Upper lobe of left lung (tissue), 6 donors: Measurements from ENCODE around the gene NPC1. TPM values are rescaled to one million over a fixed set of nuclear protein-coding genes. Genes with fewer than 3 reads are reported as not detected.
"Not testable (repeated sequence)": the region's sequence is repeated elsewhere in the genome, so short reads cannot be mapped to it uniquely, and the experiment has no call there.

Experiments
- ATAC-seq, 2 donors: fragments of 200-7000 bp; cut with Tn5 transposase; one replicate each; pipeline ENCODE4 v1.9.1; 2022; ENCODE audit warnings: mild to moderate bottlenecking in 2 of 2, moderate library complexity in 2 of 2; ENCODE audit not compliant: low FRiP score in 2 of 2
- DNase-seq, 2 donors: peaks; one replicate each; pipeline ENCODE4 v3.0.0-alpha.2; 2019 to 2020
- H3K27ac ChIP-seq, 4 donors: fragments of 200-600 bp; sonication (generic); one replicate each; pipeline ENCODE4 v1.5.1; 2016 to 2019
- H3K27me3 ChIP-seq, 4 donors: fragments of 200-600 bp; sonication (generic); one replicate each; pipeline ENCODE4 v1.5.1; 2017 to 2019
- H3K36me3 ChIP-seq, 4 donors: fragments of 200-600 bp; sonication (generic); one replicate each; pipeline ENCODE4 v1.5.1; 2016 to 2019
- H3K4me1 ChIP-seq, 4 donors: fragments of 200-600 bp; sonication (generic); one replicate each; pipeline ENCODE4 v1.5.1; 2018 to 2019
- H3K4me3 ChIP-seq, 4 donors: fragments of 200-600 bp; sonication (generic); one replicate each; pipeline ENCODE4 v1.5.1; 2017 to 2019; ENCODE audit warnings: mild to moderate bottlenecking in 2 of 4, moderate library complexity in 1 of 4
- H3K9me3 ChIP-seq, 4 donors: fragments of 200-600 bp; sonication (generic); one replicate each; pipeline ENCODE4 v1.5.1; 2018 to 2019
- CTCF ChIP-seq, 6 experiments: fragments of 450-650 bp in 4 of 6; fragments of 200-600 bp in 2 of 6; sonication (generic) in 2 of 6; IDR thresholded peaks; one replicate each; pipeline ENCODE4 v1.5.1; 2016 to 2019; ENCODE audit warnings: antibody characterized with exemption in 6 of 6
- EP300 ChIP-seq, 4 donors: sonication (generic); formaldehyde crosslinking; IDR thresholded peaks; one replicate each; pipeline ENCODE4 v1.5.1; 2017; ENCODE audit warnings: antibody characterized with exemption in 4 of 4, control low read depth in 2 of 4
- POLR2A ChIP-seq, 4 donors: fragments of 450-650 bp; IDR thresholded peaks; one replicate each; pipeline ENCODE4 v1.5.1; 2016 to 2017; ENCODE audit warnings: antibody characterized with exemption in 4 of 4, mild to moderate bottlenecking in 2 of 4
- POLR2AphosphoS5 ChIP-seq, 2 donors: sonication (generic); formaldehyde crosslinking; IDR thresholded peaks; one replicate each; pipeline ENCODE4 v1.5.1; 2017; ENCODE audit warnings: antibody characterized with exemption in 2 of 2
- WGBS, 2 donors: methylation state at CpG; one replicate each; pipeline ENCODE4 v1.1.5; 2017 to 2018; 5-methylcytosine and 5-hydroxymethylcytosine counted together
- total RNA-seq, 6 donors: library from RNA; depleted of rRNA in 4 of 6; stranded (reverse); fragments of >200 nt in 4 of 6; gene quantifications; one replicate each; pipeline versions ENCODE4 v1.1.0 to v1.2.1, GENCODE V29; 2016 to 2021
- donor health status: DM: no; HTN: no; CAD: no; lungs with moderate emphysema.
- donor health status: DM: no; HTN: yes; CAD: no; lungs with severe emphysema.

Gene NPC1
- total RNA-seq, 6 donors from 2014 or later = 117 to 437 (median 167) TPM

- 65 to 74% methylated on average over 2 of the region's 2 CpGs for WGBS, 2 donors
- no peak overlapping the region for H3K4me3 ChIP-seq
- no peak overlapping the region for H3K27ac ChIP-seq
- TF ChIP-seq POLR2AphosphoS5 (IDR thresholded peaks at IDR 0.05) (no peak), POLR2A (IDR thresholded peaks at IDR 0.05) (no peak), EP300 (IDR thresholded peaks at IDR 0.05) (no peak), CTCF (IDR thresholded peaks at IDR 0.05) (no peak)
- H3K9me3 ChIP-seq = no peaks in the 10 kb centered on the region
- ATAC-seq (no peak), DNase-seq (no peak)
- peaks cover 7 to 21% (median 14%) of the 10 kb centered on the region in 4 donors for H3K4me1 ChIP-seq
- H3K36me3 ChIP-seq = no peaks in the 10 kb centered on the region
- peaks cover 0 to 8% (median 0%) of the 10 kb centered on the region in 4 donors for H3K27me3 ChIP-seq
Measured at GRCh38 chr18:23616258-23616657, 30.0 kb upstream of the NPC1 start.

- H3K4me3 ChIP-seq = no peak overlapping the region
- peaks cover 7 to 21% (median 14%) of the 10 kb centered on the region in 4 donors for H3K4me1 ChIP-seq
- no peaks in the 10 kb centered on the region for H3K9me3 ChIP-seq
- TF ChIP-seq CTCF (IDR thresholded peaks at IDR 0.05) (no peak), EP300 (IDR thresholded peaks at IDR 0.05) (no peak), POLR2A (IDR thresholded peaks at IDR 0.05) (no peak), POLR2AphosphoS5 (IDR thresholded peaks at IDR 0.05) (no peak)
- ATAC-seq (no peak), DNase-seq (no peak)
- no peaks in the 10 kb centered on the region for H3K36me3 ChIP-seq
- no peak overlapping the region for H3K27ac ChIP-seq
- peaks cover 0 to 6% (median 0%) of the 10 kb centered on the region in 4 donors for H3K27me3 ChIP-seq
- 87 to 100% methylated on average over 3 of the region's 3 CpGs for WGBS, 2 donors
Measured at GRCh38 chr18:23614891-23615290, 28.6 kb upstream of the NPC1 start.

DNA sequence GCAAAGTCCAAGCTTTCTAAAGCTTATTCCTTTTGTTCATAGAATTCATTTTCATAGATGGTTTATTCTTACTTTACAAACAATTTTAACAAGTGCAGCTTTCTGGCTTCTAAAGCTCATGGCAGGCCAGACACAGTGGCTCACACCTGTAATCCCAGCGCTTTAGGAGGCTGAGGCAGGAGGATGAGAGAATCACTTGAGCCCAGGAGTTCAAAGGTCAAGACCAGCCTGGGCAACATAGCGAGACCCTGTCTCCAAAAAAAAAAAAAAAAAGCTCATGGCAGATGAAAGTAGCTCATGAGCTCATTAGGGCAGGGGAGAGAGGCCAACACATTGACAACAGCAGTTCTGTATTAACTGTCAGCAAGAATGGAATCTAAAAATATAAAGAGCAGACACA, 28.1 kb upstream of the NPC1 start:
- no peaks in the 10 kb centered on the region for H3K36me3 ChIP-seq
- TF ChIP-seq CTCF (IDR thresholded peaks at IDR 0.05) = no peak
- TF ChIP-seq POLR2AphosphoS5 (IDR thresholded peaks at IDR 0.05) = no peak
- no peak for TF ChIP-seq EP300 (IDR thresholded peaks at IDR 0.05)
- TF ChIP-seq POLR2A (IDR thresholded peaks at IDR 0.05) = no peak
- peaks cover 7 to 18% (median 10%) of the 10 kb centered on the region in 4 donors for H3K4me1 ChIP-seq
- H3K4me3 ChIP-seq = no peak overlapping the region
- 81 to 89% methylated on average over 2 of the region's 2 CpGs for WGBS, 2 donors
- H3K27me3 ChIP-seq = peaks cover 0 to under 1% (median 0%) of the 10 kb centered on the region in 4 donors
- H3K27ac ChIP-seq = no peak overlapping the region
- no peak for DNase-seq
- H3K9me3 ChIP-seq = no peaks in the 10 kb centered on the region
- no peak for ATAC-seq

DNA sequence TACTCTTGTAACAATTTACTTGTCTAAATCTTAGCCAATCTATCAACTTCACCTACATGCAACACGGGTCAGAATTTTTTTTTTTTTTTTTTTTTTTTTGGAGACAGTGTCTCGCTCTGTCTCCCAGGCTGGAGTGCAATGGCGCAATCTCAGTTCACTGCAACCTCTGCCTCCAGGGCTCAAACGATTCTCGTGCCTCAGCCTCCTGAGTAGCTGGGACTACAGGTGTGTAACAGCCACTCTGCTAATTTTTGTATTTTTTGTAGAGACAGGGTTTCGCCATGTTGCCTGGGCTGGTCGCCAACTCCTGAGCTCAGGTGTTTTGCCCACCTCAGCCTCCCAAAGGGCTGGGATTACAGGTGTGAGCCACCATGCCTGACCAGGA, 26.8 kb upstream of the NPC1 start:
- not testable (repeated sequence) for H3K9me3 ChIP-seq, H3K27me3 ChIP-seq, H3K27ac ChIP-seq, ATAC-seq, H3K4me3 ChIP-seq, H3K36me3 ChIP-seq, H3K4me1 ChIP-seq, DNase-seq
- 79 to 86% methylated on average over 7 of the region's 7 CpGs for WGBS, 2 donors

GRCh38 chr18:23612434-23613090, 26.3 kb upstream of the NPC1 start:
- no peaks in the 10 kb centered on the region for H3K27me3 ChIP-seq
- peaks cover 0 to 1% (median under 1%) of the 10 kb centered on the region in 4 donors for H3K4me1 ChIP-seq
- 40 to 60% methylated on average over 8 of the region's 8 CpGs for WGBS, 2 donors
- no peak overlapping the region for H3K4me3 ChIP-seq
- TF ChIP-seq CTCF (IDR thresholded peaks at IDR 0.05) (no peak), POLR2AphosphoS5 (IDR thresholded peaks at IDR 0.05) (no peak), POLR2A (IDR thresholded peaks at IDR 0.05) (no peak), EP300 (IDR thresholded peaks at IDR 0.05) (no peak)
- peak; percentile 52 to 89 for ATAC-seq
- H3K27ac ChIP-seq = peak overlapping the region in 2 of 4 donors; percentile 9
- H3K36me3 ChIP-seq = no peaks in the 10 kb centered on the region
- no peaks in the 10 kb centered on the region for H3K9me3 ChIP-seq
- DNase-seq = peak in 1 of 2 donors; percentile 45
